ENCODE measurements around the gene HERC2. TPM values are rescaled to one million over a fixed set of nuclear protein-coding genes. Genes with fewer than 3 reads are reported as not detected.

The HERC2 gene
- polyA plus RNA-seq, 1 of the 3 experiments (the other 2 are of a cell fraction) = 22.3 TPM

GRCh38 chr15:28105793-28106192, 216.2 kb downstream of the HERC2 start (continued):
- no peak for TF ChIP-seq GABPA (IDR thresholded peaks at IDR 0.05; ENCODE audit: low read depth)

GRCh38 chr15:28105224-28105791, 216.7 kb downstream of the HERC2 start:
- Histone ChIP-seq H3K79me2 (ENCODE audit: insufficient read depth) (no peaks in the 10 kb centered on the region), H3K4me1 (ENCODE audit: control insufficient read depth in 1 of 2, insufficient read depth in 2 of 2, low read depth in 1 of 2, low read length in 1 of 2) (no peaks in the 10 kb centered on the region; a peak in 1 of 4 replicates), H3K36me3 (replicated peaks in 1 of 2; ENCODE audit: control insufficient read depth in 1 of 2, insufficient read depth in 2 of 2, low read length in 1 of 2) (no peaks in the 10 kb centered on the region), H3K4me2 (no peak overlapping the region), H3K9me2 (no peaks in the 10 kb centered on the region), H4K20me1 (ENCODE audit: insufficient read depth) (no peaks in the 10 kb centered on the region), H2AFZ (ENCODE audit: low read depth) (no peak overlapping the region), H3K9me3 (no peaks in the 10 kb centered on the region), H3F3A (replicated peaks; ENCODE audit: insufficient read depth) (no peaks in the 10 kb centered on the region), H3K27me3 (ENCODE audit: insufficient read depth) (peaks cover 4% of the 10 kb centered on the region; the same call in 1 of the 2 replicates), H3K27ac (ENCODE audit: low read depth in 2 of 2, low read length in 1 of 2) (no peak overlapping the region), H3K9ac (no peak overlapping the region), H3K4me3 (ENCODE audit: low read depth in 2 of 2, low read length in 1 of 2) (no peak overlapping the region)
- POLR2A ChIA-PET = no interaction called here
- WGBS (ENCODE audit: low lambda C conversion rate) = 87% methylated on average over 9 of the region's 9 CpGs
- TF ChIP-seq GABPA (IDR thresholded peaks at IDR 0.05; ENCODE audit: low read depth) (no peak), REST (IDR thresholded peaks at IDR 0.05; ENCODE audit: low read depth, low read length) (no peak)
- CTCF ChIA-PET = no interaction called here
- DNase-seq = no peak

GRCh38 chr15:28104326-28104725, 217.7 kb downstream of the HERC2 start:
- H3K4me1 ChIP-seq (ENCODE audit: control insufficient read depth in 1 of 2, insufficient read depth in 2 of 2, low read depth in 1 of 2, low read length in 1 of 2) = no peaks in the 10 kb centered on the region; a peak in 1 of 4 replicates
- peaks cover 13% of the 10 kb centered on the region; the same call in 1 of the 2 replicates for H3K27me3 ChIP-seq (ENCODE audit: insufficient read depth)
- H3K9me2 ChIP-seq = no peaks in the 10 kb centered on the region
- H3F3A ChIP-seq (replicated peaks; ENCODE audit: insufficient read depth) = no peaks in the 10 kb centered on the region
- no peak overlapping the region for H2AFZ ChIP-seq (ENCODE audit: low read depth)
- no peak for DNase-seq
- H3K4me2 ChIP-seq = no peak overlapping the region
- TF ChIP-seq ELF1 (IDR thresholded peaks at IDR 0.05) = no peak
- no peak for TF ChIP-seq FOXM1 (IDR thresholded peaks at IDR 0.05; ENCODE audit: low read depth)
- no peak for TF ChIP-seq FOSL2 (IDR thresholded peaks at IDR 0.05; ENCODE audit: borderline replicate concordance, low read depth)
- TF ChIP-seq SIN3A (IDR thresholded peaks at IDR 0.05; ENCODE audit: borderline replicate concordance, low read depth, low read length) = no peak
- no peak overlapping the region for H3K9ac ChIP-seq
- POLR2A ChIA-PET = no interaction called here
- no peaks in the 10 kb centered on the region for H4K20me1 ChIP-seq (ENCODE audit: insufficient read depth)
- no peak overlapping the region for H3K4me3 ChIP-seq (ENCODE audit: low read depth in 2 of 2, low read length in 1 of 2)
- CTCF ChIA-PET = interaction anchor here (0.8 to 4.0 kb wide), 3 partner anchors 19 to 170 kb away, joined by 3 to 21 read pairs (median 3); no protein-coding TSS in a partner anchor
- no peaks in the 10 kb centered on the region for H3K36me3 ChIP-seq (replicated peaks in 1 of 2; ENCODE audit: control insufficient read depth in 1 of 2, insufficient read depth in 2 of 2, low read length in 1 of 2)
- no peak overlapping the region for H3K27ac ChIP-seq (ENCODE audit: low read depth in 2 of 2, low read length in 1 of 2)
- whole genome bisulfite sequencing (ENCODE audit: low lambda C conversion rate) = 81% methylated on average over 9 of the region's 10 CpGs
- H3K79me2 ChIP-seq (ENCODE audit: insufficient read depth) = no peaks in the 10 kb centered on the region
- H3K9me3 ChIP-seq = no peaks in the 10 kb centered on the region

Data from SK-N-SH (cell line).